Stomach (tissue), 4 donors: ENCODE data around the gene NUB1.

Experiments
- CTCF ChIP-seq, 7 experiments: fragments of 450-650 bp in 4 of 7; fragments of 200-600 bp in 3 of 7; sonication (generic) in 3 of 7; IDR thresholded peaks; one replicate each; pipeline ENCODE4 v1.5.1; 2016 to 2019; ENCODE audit warnings: antibody characterized with exemption in 7 of 7, control low read depth in 2 of 7, mild to moderate bottlenecking in 1 of 7
- EP300 ChIP-seq: sonication (generic); formaldehyde crosslinking; IDR thresholded peaks from one replicate; pipeline ENCODE4 v1.6.1; 2017; ENCODE audit warnings: antibody characterized with exemption
- POLR2A ChIP-seq, 4 donors: fragments of 450-650 bp; IDR thresholded peaks; one replicate each; pipeline ENCODE4 v1.6.1; 2016; ENCODE audit warnings: antibody characterized with exemption in 4 of 4, control low read depth in 2 of 4, mild to moderate bottlenecking in 1 of 4, moderate library complexity in 1 of 4
- POLR2AphosphoS5 ChIP-seq, 3 donors: sonication (generic); formaldehyde crosslinking; IDR thresholded peaks; one replicate each; pipeline ENCODE4 v1.6.1; 2016; ENCODE audit warnings: antibody characterized with exemption in 3 of 3

- no peak for TF ChIP-seq CTCF (IDR thresholded peaks at IDR 0.05)
- no peak for TF ChIP-seq POLR2A (IDR thresholded peaks at IDR 0.05)
- TF ChIP-seq POLR2AphosphoS5 (IDR thresholded peaks at IDR 0.05) = no peak
- TF ChIP-seq EP300 = no peak
Observed at GRCh38 chr7:151336027-151336708, 5.4 kb upstream of the NUB1 start.
